ENCODE data around the gene TCN2. TPM values are rescaled to one million over a fixed set of nuclear protein-coding genes. Genes with fewer than 3 reads are reported as not detected.
"Not testable (repeated sequence)": the region's sequence is repeated elsewhere in the genome, so short reads cannot be mapped to it uniquely, and the experiment has no call there.

Gene TCN2
- total RNA-seq, 2 donors from 2014 or later = 9.3 to 27.0 TPM

DNA sequence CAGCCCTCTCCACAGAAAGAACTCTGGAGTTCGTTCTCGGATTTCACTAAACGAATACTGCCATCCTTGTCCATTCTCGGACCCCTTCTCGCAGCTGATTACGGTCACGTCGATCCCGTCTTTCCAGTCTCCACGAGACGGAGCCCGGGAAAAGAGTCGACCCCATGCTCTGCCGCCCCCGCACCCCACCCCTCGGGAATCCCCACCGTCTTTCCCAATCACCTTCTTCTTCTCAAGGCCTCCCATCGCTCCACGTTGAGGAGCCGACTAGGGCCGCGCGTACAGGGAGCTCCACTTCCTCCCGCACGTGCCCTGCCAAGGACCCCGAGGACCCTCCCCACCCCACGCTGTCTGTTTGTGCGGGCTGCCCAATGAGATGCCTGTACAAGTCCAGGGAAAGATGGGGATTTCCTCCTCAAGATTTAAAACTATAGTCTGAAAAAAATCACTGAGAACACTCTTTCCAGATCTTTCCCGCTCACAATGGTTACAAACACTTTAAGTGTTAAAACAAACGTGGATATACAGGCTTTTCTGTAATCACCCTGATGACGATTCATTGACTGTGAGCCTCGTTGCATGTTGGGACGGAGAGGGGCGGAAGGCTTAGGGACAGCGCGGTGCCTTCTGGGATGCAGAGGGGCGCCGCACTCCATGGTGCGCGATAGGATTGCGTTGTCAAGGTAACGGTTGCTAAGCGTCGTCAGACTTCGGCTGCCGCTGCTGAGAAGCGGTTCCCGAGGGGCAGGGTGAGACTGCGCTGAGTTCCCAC is 15.2 kb upstream of the TCN2 start, which contains the start of gene PES1:
PES1 (minus strand) TSS at position 323 of the 772 bp plus-strand sequence; CDS start at position 246, 77 bp downstream.
- Histone ChIP-seq H3K4me1 (peaks cover 3% of the 10 kb centered on the region), H3K27me3 (no peaks in the 10 kb centered on the region), H3K27ac (peak within 1 kb of the TSS; percentile 71), H3K36me3 (peaks cover 16% of the 10 kb centered on the region), H3K9ac (ENCODE audit: low read depth in 2 of 2, low read length in 2 of 2) (peak within 1 kb of the TSS; percentile 54 to 89), H3K4me3 (peak within 1 kb of the TSS; percentile 95), H3K9me3 (no peaks in the 10 kb centered on the region)
- TF ChIP-seq, protein P1, sequence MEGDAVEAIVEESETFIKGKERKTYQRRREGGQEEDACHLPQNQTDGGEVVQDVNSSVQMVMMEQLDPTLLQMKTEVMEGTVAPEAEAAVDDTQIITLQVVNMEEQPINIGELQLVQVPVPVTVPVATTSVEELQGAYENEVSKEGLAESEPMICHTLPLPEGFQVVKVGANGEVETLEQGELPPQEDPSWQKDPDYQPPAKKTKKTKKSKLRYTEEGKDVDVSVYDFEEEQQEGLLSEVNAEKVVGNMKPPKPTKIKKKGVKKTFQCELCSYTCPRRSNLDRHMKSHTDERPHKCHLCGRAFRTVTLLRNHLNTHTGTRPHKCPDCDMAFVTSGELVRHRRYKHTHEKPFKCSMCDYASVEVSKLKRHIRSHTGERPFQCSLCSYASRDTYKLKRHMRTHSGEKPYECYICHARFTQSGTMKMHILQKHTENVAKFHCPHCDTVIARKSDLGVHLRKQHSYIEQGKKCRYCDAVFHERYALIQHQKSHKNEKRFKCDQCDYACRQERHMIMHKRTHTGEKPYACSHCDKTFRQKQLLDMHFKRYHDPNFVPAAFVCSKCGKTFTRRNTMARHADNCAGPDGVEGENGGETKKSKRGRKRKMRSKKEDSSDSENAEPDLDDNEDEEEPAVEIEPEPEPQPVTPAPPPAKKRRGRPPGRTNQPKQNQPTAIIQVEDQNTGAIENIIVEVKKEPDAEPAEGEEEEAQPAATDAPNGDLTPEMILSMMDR (IDR thresholded peaks at IDR 0.05) = no peak
- intact Hi-C loops (cut with DNase I) = no loop called here
- DNase-seq = peak; percentile 95

DNA sequence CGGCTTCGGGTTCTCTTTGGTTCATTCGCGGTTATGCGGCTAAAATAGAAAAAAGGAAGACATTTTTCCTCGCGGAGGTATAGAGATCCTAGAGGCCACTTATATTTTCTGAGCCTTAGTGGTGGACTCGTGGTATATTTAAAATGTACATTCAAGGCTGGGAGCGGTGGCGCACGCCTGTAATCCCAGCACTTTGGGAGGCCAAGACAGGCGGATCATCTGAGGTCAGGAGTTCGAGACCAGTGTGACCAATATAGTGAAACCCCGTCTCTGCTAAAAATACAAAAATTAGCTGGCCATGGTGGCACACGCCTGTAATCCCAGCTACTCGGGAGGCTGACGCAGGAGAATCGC is 14.6 kb upstream of the TCN2 start:
- Histone ChIP-seq H3K36me3 (peaks cover 10% of the 10 kb centered on the region), H3K4me3 (peak overlapping the region; percentile 95)
- H3K27me3 ChIP-seq; H3K9ac ChIP-seq (ENCODE audit: low read depth in 2 of 2, low read length in 2 of 2); intact Hi-C loops (cut with DNase I); H3K4me1 ChIP-seq; H3K9me3 ChIP-seq; H3K27ac ChIP-seq; DNase-seq: not testable (repeated sequence)

DNA sequence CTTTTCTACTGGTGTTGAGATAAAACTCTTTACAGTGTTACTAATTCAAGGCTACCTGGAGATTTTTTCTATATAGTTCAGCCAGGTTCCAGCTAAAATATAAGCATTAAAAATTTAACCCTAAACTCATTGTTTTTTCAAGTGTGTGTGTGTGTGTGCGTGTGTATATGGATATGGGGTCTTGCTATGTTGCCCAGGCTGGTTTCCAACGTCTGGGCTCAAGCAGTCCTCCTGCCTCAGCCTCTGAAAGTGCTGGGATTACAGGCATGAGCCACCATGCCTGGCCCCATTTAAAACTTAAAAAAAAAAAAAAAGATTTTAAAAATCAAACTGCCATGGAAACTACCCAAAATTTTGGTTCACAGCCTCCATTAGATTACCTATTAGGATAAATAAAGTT is 10.8 kb upstream of the TCN2 start:
- no peak overlapping the region for H3K9ac ChIP-seq (ENCODE audit: low read depth in 2 of 2, low read length in 2 of 2)
- no peak for DNase-seq
- H3K36me3 ChIP-seq = no peaks in the 10 kb centered on the region
- intact Hi-C loops (cut with DNase I) = no loop called here
- H3K9me3 ChIP-seq = no peaks in the 10 kb centered on the region
- H3K4me1 ChIP-seq = no peaks in the 10 kb centered on the region
- no peak overlapping the region for H3K27ac ChIP-seq
- H3K4me3 ChIP-seq = no peak overlapping the region
- no peaks in the 10 kb centered on the region for H3K27me3 ChIP-seq
- TF ChIP-seq, protein P1 (IDR thresholded peaks at IDR 0.05) = no peak

DNA sequence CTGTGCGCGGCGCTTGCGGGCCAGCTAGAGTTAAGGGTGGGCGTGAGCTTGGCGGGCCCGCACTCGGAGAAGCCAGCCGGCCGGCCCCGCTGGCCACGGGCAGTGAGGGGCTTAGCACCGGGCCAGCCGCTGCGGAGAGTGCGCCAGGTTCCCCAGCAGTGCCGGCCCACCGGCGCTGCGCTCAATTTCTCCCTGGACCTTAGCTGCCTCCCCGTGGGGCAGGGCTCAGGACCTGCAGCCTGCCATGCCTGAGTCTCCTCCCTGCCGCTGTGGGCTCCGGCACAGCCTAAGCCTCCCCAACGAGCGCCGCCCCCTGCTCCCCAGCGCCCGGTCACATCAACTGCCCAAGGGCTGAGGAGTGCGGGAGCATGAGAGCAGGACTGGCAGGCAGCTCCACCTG is 10.1 kb upstream of the TCN2 start:
- Histone ChIP-seq H3K27ac (no peak overlapping the region), H3K4me1 (no peaks in the 10 kb centered on the region), H3K4me3 (no peak overlapping the region), H3K27me3 (no peaks in the 10 kb centered on the region), H3K36me3 (no peaks in the 10 kb centered on the region), H3K9me3 (no peaks in the 10 kb centered on the region), H3K9ac (ENCODE audit: low read depth in 2 of 2, low read length in 2 of 2) (no peak overlapping the region)
- DNase-seq = no peak
- TF ChIP-seq, protein P1 (IDR thresholded peaks at IDR 0.05) = no peak
- intact Hi-C loops (cut with DNase I) = no loop called here

DNA sequence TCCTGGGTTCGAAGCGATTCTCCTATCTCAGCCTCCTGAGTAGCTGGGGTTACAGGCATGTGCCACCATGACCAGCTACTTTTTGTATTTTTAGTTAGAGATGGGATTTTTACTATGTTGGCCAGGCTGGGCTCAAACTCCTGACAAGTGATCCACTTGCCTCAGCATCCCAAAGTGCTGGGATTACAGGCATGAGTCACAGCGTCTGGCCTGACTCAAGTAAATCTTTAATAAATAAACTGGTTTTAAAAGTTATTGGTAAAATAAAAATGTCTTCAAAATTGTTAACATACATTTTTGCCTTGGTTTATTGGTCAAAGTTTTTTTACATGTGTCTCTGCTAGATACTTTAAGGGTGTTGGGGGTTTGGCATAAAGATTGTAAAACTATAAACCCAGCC is 8.0 kb upstream of the TCN2 start:
- DNase-seq = no peak
- Histone ChIP-seq H3K36me3 (no peaks in the 10 kb centered on the region), H3K27ac (no peak overlapping the region), H3K27me3 (no peaks in the 10 kb centered on the region), H3K4me1 (peaks cover 4% of the 10 kb centered on the region), H3K9ac (ENCODE audit: low read depth in 2 of 2, low read length in 2 of 2) (no peak overlapping the region), H3K4me3 (no peak overlapping the region), H3K9me3 (no peaks in the 10 kb centered on the region)
- TF ChIP-seq, protein P1 (IDR thresholded peaks at IDR 0.05) = no peak
- intact Hi-C loops (cut with DNase I) = no loop called here

DNA sequence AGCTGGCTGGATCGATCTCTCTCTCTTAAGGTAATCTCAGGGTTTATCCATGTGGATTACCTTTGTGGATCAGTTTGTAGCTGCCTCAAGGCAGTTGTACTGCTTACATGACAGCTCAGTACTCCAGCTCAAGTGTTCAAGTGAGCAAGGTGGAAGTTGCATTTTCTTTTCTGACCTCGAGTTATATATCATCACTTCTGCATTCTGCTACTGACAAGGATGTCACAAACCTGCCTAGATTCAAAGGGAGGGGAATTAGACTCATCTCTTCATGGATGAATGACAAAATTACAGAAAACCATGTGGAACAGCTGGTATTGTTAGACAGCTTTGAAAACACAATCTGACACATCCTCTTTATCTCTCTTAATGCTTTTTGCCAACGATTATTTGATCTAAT is 6.1 kb upstream of the TCN2 start:
- Histone ChIP-seq H3K9ac (ENCODE audit: low read depth in 2 of 2, low read length in 2 of 2) (no peak overlapping the region), H3K4me3 (no peak overlapping the region), H3K27me3 (no peaks in the 10 kb centered on the region), H3K27ac (no peak overlapping the region), H3K4me1 (peaks cover 5% of the 10 kb centered on the region), H3K9me3 (no peaks in the 10 kb centered on the region), H3K36me3 (no peaks in the 10 kb centered on the region)
- TF ChIP-seq, protein P1 (IDR thresholded peaks at IDR 0.05) = no peak
- intact Hi-C loops (cut with DNase I) = loop anchor here (10.0 kb wide), 1 partner anchor 156 kb away; no protein-coding TSS in a partner anchor
- DNase-seq = no peak
